HepG2 (cell line): ENCODE results near the gene MRFAP1L1. TPM values are rescaled to one million over a fixed set of nuclear protein-coding genes. Genes with fewer than 3 reads are reported as not detected.

Experiments
- BORCS8-MEF2B ChIP-seq: sonication (generic); formaldehyde crosslinking; IDR thresholded peaks from 2 replicates; pipeline ENCODE4 v1.8.0; 2022; ENCODE audit warnings: mild to moderate bottlenecking, missing genetic modification reagents
- FLYWCH1 ChIP-seq: sonication (generic); formaldehyde crosslinking; IDR thresholded peaks from 2 replicates; pipeline ENCODE4 v1.8.1; 2023; ENCODE audit warnings: mild to moderate bottlenecking, missing genetic modification reagents
- HMGXB3 ChIP-seq: sonication (generic); formaldehyde crosslinking; IDR thresholded peaks from 2 replicates; pipeline ENCODE4 v1.4.0; 2020; ENCODE audit warnings: missing genetic modification reagents, borderline replicate concordance
- KLF13 ChIP-seq: sonication (generic); formaldehyde crosslinking; IDR thresholded peaks from 2 replicates; pipeline ENCODE4 v1.4.0; 2020; ENCODE audit warnings: mild to moderate bottlenecking, missing genetic modification reagents
- NFE2L2 ChIP-seq: fragments of 150-350 bp; IDR thresholded peaks from 2 replicates; pipeline ENCODE4 v1.6.1; 2014; ENCODE audit warnings: low read length
- PAF1 ChIP-seq: IDR thresholded peaks from 2 replicates; pipeline ENCODE4 v1.6.1; 2016; ENCODE audit warnings: missing genetic modification reagents, missing compliant biosample characterization
- RAD21 ChIP-seq: fragments of 450-650 bp; formaldehyde crosslinking; IDR thresholded peaks from 2 replicates; pipeline ENCODE4 v1.5.0; 2020; ENCODE audit warnings: mild to moderate bottlenecking
- SP1 ChIP-seq, 2 experiments: fragments of 450-650 bp in 1 of 2; sonication (generic) in 1 of 2; formaldehyde crosslinking in 1 of 2; IDR thresholded peaks; 2 replicates each; pipeline versions ENCODE4 v1.4.0 to v1.6.1; 2016 to 2020; ENCODE audit warnings: missing genetic modification reagents in 1 of 2
- ZNF17 ChIP-seq: sonication (generic); formaldehyde crosslinking; IDR thresholded peaks from 2 replicates; pipeline ENCODE4 v1.5.0; 2020; ENCODE audit warnings: mild to moderate bottlenecking, missing genetic modification reagents
- ZNF3 ChIP-seq: IDR thresholded peaks from 2 replicates; pipeline ENCODE4 v1.7.0; 2017; ENCODE audit warnings: inconsistent platforms
- ZNF546 ChIP-seq: sonication (generic); formaldehyde crosslinking; conservative IDR thresholded peaks from 2 replicates; pipeline ENCODE4 v1.8.1; 2023; ENCODE audit warnings: mild to moderate bottlenecking, missing genetic modification reagents
- ZNF569 ChIP-seq: sonication (generic); formaldehyde crosslinking; IDR thresholded peaks from 2 replicates; pipeline ENCODE4 v1.5.0; 2020; ENCODE audit warnings: mild to moderate bottlenecking, missing genetic modification reagents, moderate library complexity, borderline replicate concordance
- ZNF687 ChIP-seq: sonication (generic); formaldehyde crosslinking; IDR thresholded peaks from 2 replicates; pipeline ENCODE4 v1.5.1; 2020; ENCODE audit warnings: mild to moderate bottlenecking, missing genetic modification reagents, moderate library complexity
- polyA plus RNA-seq, 8 experiments: library from polyadenylated mRNA; depleted of rRNA in 3 of 8; stranded (reverse) in 7 of 8; unstranded in 1 of 8; fragments of >200 nt; fragmentation: Illumina TruSeq in 4 of 8; extraction: Trizol in 4 of 8; gene quantifications; 2 replicates each; pipeline versions ENCODE4 v1.2.1 to v1.2.3, GENCODE V29; 2011 to 2016; ENCODE audit warnings: low read depth in 4 of 8, missing spikeins in 1 of 8, mixed read lengths in 1 of 8; ENCODE audit not compliant: insufficient read depth in 1 of 8
- total RNA-seq, 5 experiments: library from RNA; depleted of rRNA; stranded (reverse); fragments of >200 nt; fragmentation: Illumina TruSeq; extraction: Trizol; gene quantifications; 2 replicates each; pipeline ENCODE4 v1.2.3, GENCODE V29; 2016; ENCODE audit warnings: low read depth in 1 of 5
- TF ChIP-seq, protein P1 (sequence below): sonication (generic); formaldehyde crosslinking; IDR thresholded peaks from 2 replicates; pipeline ENCODE4 v1.5.1; 2020; ENCODE audit warnings: mild to moderate bottlenecking, missing genetic modification reagents
- TF ChIP-seq, protein P2 (sequence below): sonication (generic); formaldehyde crosslinking; IDR thresholded peaks from 2 replicates; pipeline ENCODE4 v1.5.0; 2020; ENCODE audit warnings: missing genetic modification reagents
- TF ChIP-seq, protein P3 (sequence below): sonication (generic); formaldehyde crosslinking; IDR thresholded peaks from 2 replicates; pipeline ENCODE4 v1.4.0; 2020; ENCODE audit warnings: missing genetic modification reagents, low read depth, mild to moderate bottlenecking, borderline replicate concordance

MRFAP1L1 gene
- total and polyA plus RNA-seq, 2 of the 13 experiments (the other 11 are each of a cell fraction or from before 2014, with no cell fraction given): 44.8 to 76.6 TPM

DNA sequence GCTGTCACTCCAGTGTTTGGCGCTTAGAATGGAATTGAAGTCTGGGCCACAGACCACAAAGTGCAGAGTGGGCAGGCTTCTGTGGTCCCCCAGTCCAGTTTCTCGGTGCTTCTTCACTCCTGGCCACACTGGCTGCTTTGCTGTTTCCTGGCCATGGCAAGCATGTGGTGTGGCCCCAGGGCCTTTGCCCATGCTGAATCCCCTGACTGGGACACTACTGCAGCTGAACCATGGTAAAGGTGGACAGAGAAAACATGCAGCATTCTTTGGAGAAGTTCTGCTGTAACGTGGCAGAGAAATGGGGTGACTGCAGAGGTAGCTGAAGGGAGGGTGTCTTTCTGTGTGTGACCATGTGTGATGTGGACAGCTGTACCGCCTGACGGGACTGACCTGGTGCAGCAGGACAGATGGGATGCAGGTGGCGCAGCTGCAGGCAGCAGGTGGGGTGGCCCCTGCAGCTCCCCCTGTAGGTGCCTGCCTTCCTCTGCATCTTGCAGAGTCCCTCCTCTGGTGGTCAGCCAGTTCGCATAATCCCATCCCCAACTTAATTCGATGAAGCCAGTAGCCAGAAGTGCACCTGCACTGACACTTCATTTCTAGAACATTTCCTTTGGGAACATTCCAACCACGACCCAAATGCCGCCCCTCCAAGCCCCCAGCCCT, 29.2 kb downstream of the MRFAP1L1 start (continued):
- peak; percentile 32; the same call in 1 of the 2 replicates for TF ChIP-seq ZNF687 (CRISPR knock-in tag)
- no peak for TF ChIP-seq BORCS8-MEF2B
- TF ChIP-seq FLYWCH1 (CRISPR knock-in tag): no peak
- TF ChIP-seq, protein P1, sequence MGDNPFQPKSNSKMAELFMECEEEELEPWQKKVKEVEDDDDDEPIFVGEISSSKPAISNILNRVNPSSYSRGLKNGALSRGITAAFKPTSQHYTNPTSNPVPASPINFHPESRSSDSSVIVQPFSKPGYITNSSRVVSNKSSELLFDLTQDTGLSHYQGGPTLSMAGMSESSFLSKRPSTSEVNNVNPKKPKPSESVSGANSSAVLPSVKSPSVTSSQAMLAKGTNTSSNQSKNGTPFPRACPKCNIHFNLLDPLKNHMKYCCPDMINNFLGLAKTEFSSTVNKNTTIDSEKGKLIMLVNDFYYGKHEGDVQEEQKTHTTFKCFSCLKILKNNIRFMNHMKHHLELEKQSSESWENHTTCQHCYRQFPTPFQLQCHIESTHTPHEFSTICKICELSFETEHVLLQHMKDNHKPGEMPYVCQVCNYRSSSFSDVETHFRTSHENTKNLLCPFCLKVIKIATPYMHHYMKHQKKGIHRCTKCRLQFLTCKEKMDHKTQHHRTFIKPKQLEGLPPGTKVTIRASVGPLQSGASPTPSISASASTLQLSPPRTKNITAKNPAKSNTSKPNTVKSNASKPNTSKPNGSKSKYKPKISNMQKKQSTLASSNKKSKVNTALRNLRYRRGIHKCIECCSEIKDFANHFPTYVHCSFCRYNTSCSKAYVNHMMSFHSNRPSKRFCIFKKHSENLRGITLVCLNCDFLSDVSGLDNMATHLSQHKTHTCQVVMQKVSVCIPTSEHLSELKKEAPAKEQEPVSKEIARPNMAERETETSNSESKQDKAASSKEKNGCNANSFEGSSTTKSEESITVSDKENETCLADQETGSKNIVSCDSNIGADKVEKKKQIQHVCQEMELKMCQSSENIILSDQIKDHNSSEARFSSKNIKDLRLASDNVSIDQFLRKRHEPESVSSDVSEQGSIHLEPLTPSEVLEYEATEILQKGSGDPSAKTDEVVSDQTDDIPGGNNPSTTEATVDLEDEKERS: peak; percentile 31; the same call in 1 of the 2 replicates
- TF ChIP-seq ZNF569 (CRISPR knock-in tag): no peak
- TF ChIP-seq, protein P2, sequence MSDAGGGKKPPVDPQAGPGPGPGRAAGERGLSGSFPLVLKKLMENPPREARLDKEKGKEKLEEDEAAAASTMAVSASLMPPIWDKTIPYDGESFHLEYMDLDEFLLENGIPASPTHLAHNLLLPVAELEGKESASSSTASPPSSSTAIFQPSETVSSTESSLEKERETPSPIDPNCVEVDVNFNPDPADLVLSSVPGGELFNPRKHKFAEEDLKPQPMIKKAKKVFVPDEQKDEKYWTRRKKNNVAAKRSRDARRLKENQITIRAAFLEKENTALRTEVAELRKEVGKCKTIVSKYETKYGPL (CRISPR knock-in tag): no peak
- no peak for TF ChIP-seq KLF13
- TF ChIP-seq, protein P3, sequence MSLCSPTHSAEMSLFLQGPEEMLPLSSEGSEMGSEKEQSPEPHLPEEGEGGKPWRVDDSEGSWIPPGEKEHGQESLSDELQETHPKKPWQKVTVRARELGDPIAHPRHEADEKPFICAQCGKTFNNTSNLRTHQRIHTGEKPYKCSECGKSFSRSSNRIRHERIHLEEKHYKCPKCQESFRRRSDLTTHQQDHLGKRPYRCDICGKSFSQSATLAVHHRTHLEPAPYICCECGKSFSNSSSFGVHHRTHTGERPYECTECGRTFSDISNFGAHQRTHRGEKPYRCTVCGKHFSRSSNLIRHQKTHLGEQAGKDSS (CRISPR knock-in tag): no peak
- TF ChIP-seq SP1 (IDR thresholded peaks at IDR 0.05): no peak
- no peak for TF ChIP-seq SP1 (CRISPR knock-in tag; IDR thresholded peaks at IDR 0.05)
- no peak for TF ChIP-seq ZNF17 (CRISPR knock-in tag)
- TF ChIP-seq PAF1 (CRISPR knock-in tag): 0 out of 2 replicates have a peak, but pooled peaks have one; percentile 36
- TF ChIP-seq RAD21: peak; percentile 20; the same call in 1 of the 2 replicates
- no peak for TF ChIP-seq HMGXB3 (CRISPR knock-in tag)
- TF ChIP-seq ZNF546 (CRISPR knock-in tag): no peak
- TF ChIP-seq NFE2L2: no peak
- no peak for TF ChIP-seq ZNF3 (CRISPR knock-in tag)
